Mucosa of descending colon (tissue), 3 donors: ENCODE results near the gene CCT7. TPM values are rescaled to one million over a fixed set of nuclear protein-coding genes. Genes with fewer than 3 reads are reported as not detected.
"Not testable (repeated sequence)": the region's sequence is repeated elsewhere in the genome, so short reads cannot be mapped to it uniquely, and the experiment has no call there.

Source experiments
- ATAC-seq: fragments of 200-7000 bp; cut with Tn5 transposase; one replicate; pipeline ENCODE4 v1.9.1; 2020; ENCODE audit warnings: mild to moderate bottlenecking, moderate library complexity
- DNase-seq, 3 donors: peaks; one replicate each; pipeline ENCODE4 v3.0.0-alpha.2; 2020
- H3K36me3 ChIP-seq: fragments of 200-600 bp; one replicate; pipeline ENCODE4 v1.8.0; 2021; ENCODE audit warnings: low read depth, mild to moderate bottlenecking
- H3K4me1 ChIP-seq: fragments of 200-600 bp; one replicate; pipeline ENCODE4 v1.8.0; 2021; ENCODE audit warnings: low read depth, mild to moderate bottlenecking
- H3K4me3 ChIP-seq: fragments of 200-600 bp; one replicate; pipeline ENCODE4 v1.8.0; 2021; ENCODE audit warnings: mild to moderate bottlenecking
- H3K9me3 ChIP-seq: fragments of 200-600 bp; one replicate; pipeline ENCODE4 v1.8.0; 2021; ENCODE audit warnings: mild to moderate bottlenecking
- CTCF ChIP-seq: fragments of 200-600 bp; IDR thresholded peaks from one replicate; pipeline ENCODE4 v1.8.0; 2022; ENCODE audit warnings: antibody characterized with exemption, mild to moderate bottlenecking
- intact Hi-C, 2 donors: fragments of 100-400 bp; cut with DNase I in 1 of 2; cut with micrococcal nuclease in 1 of 2; formaldehyde crosslinking; loops; one replicate each; pipeline versions ENCODE4 v1.11.0 to v1.11.1; 2022; cut with DNase I, micrococcal nuclease
- total RNA-seq, 3 donors: library from RNA; stranded (reverse); fragmentation: NEBNext Ultra II Directional in 2 of 3; extraction: Animal tissue kit (Norgen Biotek cat#: 25700) in 2 of 3; gene quantifications; one replicate each; pipeline versions ENCODE4 v1.2.1 to v1.2.4, GENCODE V29; 2021 to 2023
- donor health status: DM: no; HTN: no; CAD: no; lungs with moderate emphysema.
- donor health status: DM: no; HTN: no; CAD: no.
- donor health status: DM: no; HTN: yes; CAD: no.

CCT7 gene
- total RNA-seq, 3 donors from 2014 or later = 132 to 207 (median 144) TPM

- no peak for ATAC-seq
- Histone ChIP-seq H3K9me3 (no peaks in the 10 kb centered on the region), H3K4me1 (no peaks in the 10 kb centered on the region), H3K36me3 (no peaks in the 10 kb centered on the region), H3K4me3 (no peak overlapping the region)
- no peak for DNase-seq
- intact Hi-C loops = no loop called here
- TF ChIP-seq CTCF = no peak
Measured at GRCh38 chr2:73259704-73260337, 25.7 kb downstream of the CCT7 start.

DNA sequence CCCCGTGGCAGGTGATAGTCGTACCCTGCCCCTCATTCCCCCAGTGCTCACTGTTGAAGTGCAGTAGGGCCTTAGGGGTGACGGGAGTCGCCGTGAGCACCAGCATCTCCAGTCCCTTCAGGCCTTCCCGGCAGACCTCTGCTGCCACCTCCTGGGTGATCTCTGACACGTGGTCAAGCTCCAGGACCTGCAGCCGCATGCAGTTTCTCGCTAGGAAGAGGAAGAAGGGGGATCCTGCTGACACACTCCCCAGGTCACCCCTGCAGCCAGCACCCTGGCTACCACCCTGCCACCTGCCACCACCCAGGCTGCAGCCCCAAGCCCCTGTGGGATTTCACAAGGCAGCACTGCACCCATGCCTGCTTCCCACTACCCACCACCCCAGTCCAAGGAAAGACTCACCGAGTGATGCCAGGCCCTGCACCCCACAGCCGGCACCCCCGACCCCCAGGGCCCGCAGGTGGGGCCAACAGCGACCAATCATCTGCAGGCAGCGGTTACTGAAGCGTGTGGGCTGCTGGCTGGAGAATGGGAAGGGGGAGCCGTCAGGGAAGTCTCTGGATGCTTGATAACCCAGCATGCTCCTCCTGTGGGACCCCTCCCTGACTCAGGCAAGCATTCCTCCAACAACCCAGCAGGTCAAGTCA is 26.4 kb downstream of the CCT7 start:
- Histone ChIP-seq H3K9me3 (no peaks in the 10 kb centered on the region), H3K36me3 (no peaks in the 10 kb centered on the region), H3K4me1 (no peaks in the 10 kb centered on the region), H3K4me3 (no peak overlapping the region)
- ATAC-seq (peak; percentile 65), DNase-seq (peak in 2 of 3 donors; percentile 41 to 62)
- intact Hi-C loops = no loop called here
- no peak for TF ChIP-seq CTCF

GRCh38 chr2:73262108-73262651 is 28.1 kb downstream of the CCT7 start:
- intact Hi-C loops = no loop called here
- no peak for TF ChIP-seq CTCF
- Histone ChIP-seq H3K4me1 (no peaks in the 10 kb centered on the region), H3K36me3 (no peaks in the 10 kb centered on the region), H3K4me3 (no peak overlapping the region), H3K9me3 (no peaks in the 10 kb centered on the region)
- ATAC-seq (no peak), DNase-seq (no peak)

GRCh38 chr2:73262691-73263429 is 28.8 kb downstream of the CCT7 start:
- not testable (repeated sequence) for ATAC-seq, DNase-seq, H3K4me1 ChIP-seq

DNA sequence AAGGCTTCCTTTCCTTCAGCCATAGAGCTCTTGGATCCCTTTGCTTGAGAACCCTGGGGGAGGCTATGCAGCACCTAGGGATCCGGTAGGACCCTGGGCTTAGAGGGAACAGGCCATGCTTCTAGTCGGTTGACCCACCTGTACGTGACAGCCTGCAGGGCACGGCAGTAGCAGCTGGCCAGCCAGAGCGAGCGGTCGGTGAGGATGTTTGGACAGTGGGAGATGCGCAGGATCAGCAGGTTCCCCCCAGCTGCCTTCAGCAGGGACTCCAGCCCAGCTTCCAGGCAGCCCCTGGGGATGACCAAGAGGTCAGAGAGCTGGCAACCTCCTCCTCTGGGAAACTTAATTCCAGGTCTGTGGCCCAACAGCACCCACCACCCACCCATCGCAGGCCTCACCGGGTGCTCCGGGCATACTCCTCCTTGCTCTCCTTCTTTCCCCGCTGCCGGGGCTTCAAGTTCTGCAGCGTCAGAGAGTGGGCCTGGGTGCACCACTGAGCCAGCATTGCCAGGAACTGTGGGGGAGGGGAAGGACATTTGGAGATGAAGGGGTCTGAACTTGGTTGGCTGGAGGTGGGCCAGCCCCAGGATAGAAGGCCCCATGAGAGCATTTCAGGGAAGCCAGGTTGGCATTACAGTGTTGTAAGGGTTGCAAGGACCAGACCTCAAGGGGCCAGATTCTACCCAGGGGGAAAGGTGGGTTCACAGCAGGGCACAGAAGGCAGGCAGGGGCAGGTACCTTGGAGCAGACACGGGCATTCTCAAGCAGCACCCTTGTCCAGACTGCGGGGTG is 29.6 kb downstream of the CCT7 start:
- ATAC-seq = no peak
- Histone ChIP-seq H3K4me3 (no peak overlapping the region), H3K36me3 (no peaks in the 10 kb centered on the region), H3K4me1 (peaks cover 8% of the 10 kb centered on the region), H3K9me3 (no peaks in the 10 kb centered on the region)
- DNase-seq = no peak
- TF ChIP-seq CTCF = no peak
- intact Hi-C loops = no loop called here

More at GRCh38 chr2:73262691-73263429, 28.8 kb downstream of the CCT7 start:
- H3K36me3 ChIP-seq, H3K9me3 ChIP-seq, intact Hi-C loops, H3K4me3 ChIP-seq: not testable (repeated sequence)
